HCT116 (cell line): ENCODE measurements around the gene PCMTD2. TPM values are rescaled to one million over a fixed set of nuclear protein-coding genes. Genes with fewer than 3 reads are reported as not detected.

Experiments
- ATAC-seq: fragments of 200-7000 bp; cut with Tn5 transposase; 2 replicates; pipeline ENCODE4 v1.9.1; 2020; ENCODE audit warnings: mild to moderate bottlenecking, moderate library complexity
- BruUV-seq: library from RNA; stranded (reverse); fragments of 400-500 nt; replicated peaks from 2 replicates; lab custom pipeline; 2021; lab: Mats Ljungman, UMichigan
- CTCF ChIA-PET: fragments of 300-600 bp; sonication (Branson Sonifier 250); formaldehyde crosslinking; loops from one replicate; lab custom pipeline; 2021; ENCODE audit warnings: antibody characterized with exemption; lab: Charles Lee
- POLR2A ChIA-PET: fragments of 300-600, 350-600 bp; sonication (Branson Sonifier 250); formaldehyde crosslinking; loops from one replicate; lab custom pipeline; 2021; ENCODE audit warnings: antibody characterized with exemption; lab: Charles Lee
- RAD21 ChIA-PET, 2 experiments: fragments of 300-600 bp; sonication (Branson Sonifier 250); formaldehyde crosslinking; loops; one replicate each; lab custom pipeline; 2023; ENCODE audit warnings: low total read pairs in 2 of 2; ENCODE audit not compliant: uncharacterized antibody in 2 of 2, unreplicated experiment in 2 of 2, low non-redundant PET in 1 of 2; lab: Charles Lee
- DNase-seq: peaks from one replicate; pipeline ENCODE4 v3.0.0-alpha.2; 2010; ENCODE audit warnings: low read depth, low spot score
- H2AFZ ChIP-seq: fragments of 200-600 bp; shearing (Covaris generic), sonication (generic); 2 replicates; pipeline ENCODE4 v1.6.1; 2017; ENCODE audit warnings: low read depth, mixed run types, mixed read lengths, antibody characterized with exemption, low read length; ENCODE audit not compliant: poor library complexity, severe bottlenecking
- H3K27ac ChIP-seq: 2 replicates; pipeline ENCODE4 v1.5.1; 2012; ENCODE audit warnings: low read depth, low read length
- H3K27me3 ChIP-seq: fragments of 200-600 bp; sonication (generic); 2 replicates; pipeline ENCODE4 v1.6.1; 2016; ENCODE audit warnings: mixed run types, low read length, mixed read lengths; ENCODE audit not compliant: insufficient read depth
- H3K36me3 ChIP-seq, 2 experiments: fragments of 200-500 bp in 1 of 2; fragments of 200-600 bp in 1 of 2; sonication (Bioruptor generic) in 1 of 2; sonication (generic) in 1 of 2; 2 replicates each; pipeline versions ENCODE4 v1.5.1 to v1.6.1; 2014 to 2016; ENCODE audit warnings: low read length in 2 of 2, inconsistent platforms in 1 of 2, mixed read lengths in 1 of 2, mixed run types in 1 of 2; ENCODE audit not compliant: insufficient read depth in 2 of 2, control insufficient read depth in 1 of 2
- H3K4me1 ChIP-seq, 2 experiments: fragments of 200-600 bp in 1 of 2; sonication (generic) in 1 of 2; 2 replicates each; pipeline versions ENCODE4 v1.5.1 to v1.6.1; 2012 to 2017; ENCODE audit warnings: low read length in 2 of 2, inconsistent platforms in 1 of 2, mild to moderate bottlenecking in 1 of 2, mixed read lengths in 1 of 2, mixed run types in 1 of 2, moderate library complexity in 1 of 2; ENCODE audit not compliant: insufficient read depth in 2 of 2, control insufficient read depth in 1 of 2
- H3K4me2 ChIP-seq: fragments of 200-600 bp; sonication (generic); 2 replicates; pipeline ENCODE4 v1.6.1; 2017; ENCODE audit warnings: mixed run types, low read length, mixed read lengths
- H3K4me3 ChIP-seq, 2 experiments: fragments of 200-600 bp in 1 of 2; sonication (generic) in 1 of 2; replicated peaks in 1 of 2; 2 replicates each; pipeline ENCODE4 v1.5.1; 2011 to 2016; ENCODE audit warnings: low read length in 2 of 2, control low read depth in 1 of 2, low read depth in 1 of 2, mild to moderate bottlenecking in 1 of 2, mixed read lengths in 1 of 2, mixed run types in 1 of 2
- H3K79me2 ChIP-seq: fragments of 200-600 bp; sonication (generic); 2 replicates; pipeline ENCODE4 v1.6.1; 2017; ENCODE audit warnings: mild to moderate bottlenecking, mixed run types, low read length, moderate library complexity, mixed read lengths; ENCODE audit not compliant: insufficient read depth
- H3K9ac ChIP-seq: fragments of 200-600 bp; sonication (generic); 2 replicates; pipeline ENCODE4 v1.6.1; 2016; ENCODE audit warnings: low read length, mixed read lengths
- H3K9me2 ChIP-seq: fragments of 200-600 bp; sonication (generic), shearing (Covaris generic); 2 replicates; pipeline ENCODE4 v1.6.1; 2017; ENCODE audit warnings: mixed run types, mild to moderate bottlenecking, moderate library complexity; ENCODE audit not compliant: insufficient read depth
- H3K9me3 ChIP-seq, 2 experiments: fragments of 200-500 bp in 1 of 2; fragments of 200-600 bp in 1 of 2; sonication (Bioruptor generic) in 1 of 2; sonication (generic) in 1 of 2; 2 replicates each; pipeline ENCODE4 v1.6.1; 2014 to 2017; ENCODE audit warnings: low read length in 2 of 2, mixed read lengths in 2 of 2, inconsistent platforms in 1 of 2, low read depth in 1 of 2, mild to moderate bottlenecking in 1 of 2, mixed run types in 1 of 2, moderate library complexity in 1 of 2; ENCODE audit not compliant: control insufficient read depth in 1 of 2, insufficient read depth in 1 of 2
- H4K20me1 ChIP-seq: fragments of 200-600 bp; sonication (generic), shearing (Covaris generic); 2 replicates; pipeline ENCODE4 v1.6.1; 2017; ENCODE audit warnings: mixed run types, mild to moderate bottlenecking, moderate library complexity; ENCODE audit not compliant: insufficient read depth
- ATF3 ChIP-seq: IDR thresholded peaks from 2 replicates; pipeline ENCODE4 v1.6.1; 2012
- CBX3 ChIP-seq: IDR thresholded peaks from 2 replicates; pipeline ENCODE4 v1.6.1; 2012; ENCODE audit warnings: low read depth
- CEBPB ChIP-seq: IDR thresholded peaks from 2 replicates; pipeline ENCODE4 v1.6.1; 2012; ENCODE audit warnings: low read depth
- EGR1 ChIP-seq: IDR thresholded peaks from 2 replicates; pipeline ENCODE4 v1.6.1; 2012; ENCODE audit warnings: low read depth
- EZH2phosphoT487 ChIP-seq: fragments of 200-600 bp; IDR thresholded peaks from 2 replicates; pipeline ENCODE4 v1.6.1; 2018; ENCODE audit warnings: antibody characterized with exemption, borderline replicate concordance
- FOSL1 ChIP-seq: IDR thresholded peaks from 2 replicates; pipeline ENCODE4 v1.6.1; 2012; ENCODE audit warnings: low read depth
- JUND ChIP-seq: IDR thresholded peaks from 2 replicates; pipeline ENCODE4 v1.6.1; 2012
- POLR2A ChIP-seq: IDR thresholded peaks from 2 replicates; pipeline ENCODE4 v1.7.0; 2011; ENCODE audit warnings: borderline replicate concordance; ENCODE audit not compliant: insufficient read depth, insufficient read length; ENCODE audit errors: extremely low read depth
- RAD21 ChIP-seq: IDR thresholded peaks from 2 replicates; pipeline ENCODE4 v1.6.1; 2012; ENCODE audit warnings: low read depth, mild to moderate bottlenecking
- SIN3A ChIP-seq: IDR thresholded peaks from 2 replicates; pipeline ENCODE4 v1.6.1; 2012; ENCODE audit warnings: low read depth
- SP1 ChIP-seq: IDR thresholded peaks from 2 replicates; pipeline ENCODE4 v1.6.1; 2012; ENCODE audit warnings: low read depth
- SRF ChIP-seq: IDR thresholded peaks from 2 replicates; pipeline ENCODE4 v1.6.1; 2012; ENCODE audit warnings: low read depth
- YY1 ChIP-seq: IDR thresholded peaks from 2 replicates; pipeline ENCODE4 v1.6.1; 2011; ENCODE audit warnings: low read length, low read depth, moderate library complexity, mild to moderate bottlenecking; ENCODE audit not compliant: insufficient replicate concordance; ENCODE audit errors: extremely low read depth
- ZNF274 ChIP-seq: fragments of 200-500 bp; sonication (Bioruptor generic); IDR thresholded peaks from 2 replicates; pipeline ENCODE4 v1.6.1; 2014; ENCODE audit warnings: mild to moderate bottlenecking, low read depth, low read length, inconsistent platforms
- intact Hi-C: fragments of 100-400 bp; cut with micrococcal nuclease; formaldehyde crosslinking; loops from 2 replicates; pipeline ENCODE4 v1.10.0; 2022
- total RNA-seq: library from RNA; stranded (reverse); gene quantifications from one replicate; pipeline ENCODE4 v1.2.1, GENCODE V29; 2021; ENCODE audit not compliant: unreplicated experiment
- TF ChIP-seq, protein P1 (sequence below): IDR thresholded peaks from 2 replicates; pipeline ENCODE4 v1.6.1; 2011; ENCODE audit warnings: mild to moderate bottlenecking, low read length, moderate library complexity; ENCODE audit not compliant: insufficient replicate concordance; ENCODE audit errors: extremely low read depth
- TF ChIP-seq, protein P2 (sequence below), 3 experiments: fragments of 200-600 bp in 1 of 3; sonication (generic) in 1 of 3; IDR thresholded peaks in 2 of 3; conservative IDR thresholded peaks in 1 of 3; 2 replicates each; pipeline ENCODE4 v1.5.1; 2012 to 2017; ENCODE audit warnings: low read depth in 2 of 3, low read length in 2 of 3, antibody characterized with exemption in 1 of 3, borderline replicate concordance in 1 of 3, control low read depth in 1 of 3, mild to moderate bottlenecking in 1 of 3, mixed read lengths in 1 of 3, mixed run types in 1 of 3, moderate library complexity in 1 of 3; ENCODE audit not compliant: insufficient read depth in 1 of 3

Gene PCMTD2
- total RNA-seq, 1 experiment from 2014 or later: 44.7 TPM

DNA sequence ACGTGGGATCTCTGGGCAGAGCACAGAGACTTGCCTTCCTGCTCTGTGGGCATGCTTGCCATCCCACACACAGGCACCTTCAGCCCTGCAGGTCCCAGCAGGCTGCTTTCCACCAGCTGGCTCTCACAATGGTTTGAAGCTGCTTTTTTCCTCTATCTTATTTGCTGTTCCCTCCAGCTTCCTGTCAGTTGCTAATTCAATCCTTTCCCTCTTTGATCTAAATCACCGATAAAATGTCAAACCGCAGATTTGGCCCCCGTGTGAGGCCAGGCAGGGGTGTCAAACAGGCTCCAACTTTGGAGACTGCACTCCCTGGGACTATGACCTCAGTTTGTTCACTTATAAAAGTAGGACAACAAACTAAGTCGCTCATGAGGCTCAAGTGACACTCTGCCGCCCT, 40.6 kb upstream of the PCMTD2 start:
- no TSS peak for BruUV-seq
- Histone ChIP-seq H3K79me2 (no peaks in the 10 kb centered on the region), H3K4me3 (no peak overlapping the region), H2AFZ (no peak overlapping the region), H4K20me1 (no peaks in the 10 kb centered on the region), H3K9ac (no peak overlapping the region), H3K36me3 (no peaks in the 10 kb centered on the region), H3K27me3 (no peaks in the 10 kb centered on the region), H3K9me2 (no peaks in the 10 kb centered on the region), H3K4me1 (no peaks in the 10 kb centered on the region), H3K4me2 (no peak overlapping the region), H3K9me3 (no peaks in the 10 kb centered on the region), H3K27ac (no peak overlapping the region)
- RAD21 ChIA-PET: no interaction called here
- CTCF ChIA-PET: no interaction called here
- ATAC-seq (no peak), DNase-seq (no peak)
- POLR2A ChIA-PET: no interaction called here
- TF ChIP-seq ZNF274 (no peak), SP1 (no peak), CBX3 (no peak), EGR1 (no peak), CEBPB (no peak), RAD21 (no peak)
- TF ChIP-seq, protein P1, sequence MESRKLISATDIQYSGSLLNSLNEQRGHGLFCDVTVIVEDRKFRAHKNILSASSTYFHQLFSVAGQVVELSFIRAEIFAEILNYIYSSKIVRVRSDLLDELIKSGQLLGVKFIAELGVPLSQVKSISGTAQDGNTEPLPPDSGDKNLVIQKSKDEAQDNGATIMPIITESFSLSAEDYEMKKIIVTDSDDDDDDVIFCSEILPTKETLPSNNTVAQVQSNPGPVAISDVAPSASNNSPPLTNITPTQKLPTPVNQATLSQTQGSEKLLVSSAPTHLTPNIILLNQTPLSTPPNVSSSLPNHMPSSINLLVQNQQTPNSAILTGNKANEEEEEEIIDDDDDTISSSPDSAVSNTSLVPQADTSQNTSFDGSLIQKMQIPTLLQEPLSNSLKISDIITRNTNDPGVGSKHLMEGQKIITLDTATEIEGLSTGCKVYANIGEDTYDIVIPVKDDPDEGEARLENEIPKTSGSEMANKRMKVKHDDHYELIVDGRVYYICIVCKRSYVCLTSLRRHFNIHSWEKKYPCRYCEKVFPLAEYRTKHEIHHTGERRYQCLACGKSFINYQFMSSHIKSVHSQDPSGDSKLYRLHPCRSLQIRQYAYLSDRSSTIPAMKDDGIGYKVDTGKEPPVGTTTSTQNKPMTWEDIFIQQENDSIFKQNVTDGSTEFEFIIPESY: no peak
- intact Hi-C loops: no loop called here

- no peak overlapping the region for H3K27ac ChIP-seq
- ATAC-seq (no peak), DNase-seq (no peak)
- ChIA-PET POLR2A (no interaction called here), CTCF (no interaction called here), RAD21 (no interaction called here)
- no peak overlapping the region for H3K9ac ChIP-seq
- H3K9me3 ChIP-seq: no peaks in the 10 kb centered on the region
- H3K27me3 ChIP-seq: no peaks in the 10 kb centered on the region
- H4K20me1 ChIP-seq: no peaks in the 10 kb centered on the region
- no peaks in the 10 kb centered on the region for H3K79me2 ChIP-seq
- H3K36me3 ChIP-seq: no peaks in the 10 kb centered on the region
- BruUV-seq: no TSS peak
- no peaks in the 10 kb centered on the region for H3K9me2 ChIP-seq
- H3K4me1 ChIP-seq: no peaks in the 10 kb centered on the region
- intact Hi-C loops: no loop called here
- H2AFZ ChIP-seq: no peak overlapping the region
- H3K4me3 ChIP-seq: no peak overlapping the region
- H3K4me2 ChIP-seq: no peak overlapping the region
- TF ChIP-seq, protein P1: no peak
- TF ChIP-seq CEBPB (no peak), ATF3 (no peak), EGR1 (no peak), POLR2A (no peak), RAD21 (no peak), FOSL1 (no peak), SIN3A (no peak), SRF (no peak), YY1 (no peak), EZH2phosphoT487 (no peak), JUND (no peak)
- TF ChIP-seq, protein P2, sequence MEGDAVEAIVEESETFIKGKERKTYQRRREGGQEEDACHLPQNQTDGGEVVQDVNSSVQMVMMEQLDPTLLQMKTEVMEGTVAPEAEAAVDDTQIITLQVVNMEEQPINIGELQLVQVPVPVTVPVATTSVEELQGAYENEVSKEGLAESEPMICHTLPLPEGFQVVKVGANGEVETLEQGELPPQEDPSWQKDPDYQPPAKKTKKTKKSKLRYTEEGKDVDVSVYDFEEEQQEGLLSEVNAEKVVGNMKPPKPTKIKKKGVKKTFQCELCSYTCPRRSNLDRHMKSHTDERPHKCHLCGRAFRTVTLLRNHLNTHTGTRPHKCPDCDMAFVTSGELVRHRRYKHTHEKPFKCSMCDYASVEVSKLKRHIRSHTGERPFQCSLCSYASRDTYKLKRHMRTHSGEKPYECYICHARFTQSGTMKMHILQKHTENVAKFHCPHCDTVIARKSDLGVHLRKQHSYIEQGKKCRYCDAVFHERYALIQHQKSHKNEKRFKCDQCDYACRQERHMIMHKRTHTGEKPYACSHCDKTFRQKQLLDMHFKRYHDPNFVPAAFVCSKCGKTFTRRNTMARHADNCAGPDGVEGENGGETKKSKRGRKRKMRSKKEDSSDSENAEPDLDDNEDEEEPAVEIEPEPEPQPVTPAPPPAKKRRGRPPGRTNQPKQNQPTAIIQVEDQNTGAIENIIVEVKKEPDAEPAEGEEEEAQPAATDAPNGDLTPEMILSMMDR (IDR thresholded peaks at IDR 0.05 in 2 of 3, conservative IDR thresholded peaks at IDR 0.05 in 1 of 3; ENCODE audit: borderline replicate concordance in 1 of 3, insufficient read depth in 1 of 3, low read depth in 2 of 3, low read length in 2 of 3): no peak
Observed at GRCh38 chr20:64216036-64216435, 39.5 kb upstream of the PCMTD2 start.
